ENCODE data around the gene ACSS1.

Gene ACSS1

GRCh38 chr20:24961384-24962181 is 96.4 kb downstream of the ACSS1 start:
- FAIRE-seq (no peak), DNase-seq (ENCODE audit: insufficient read length, low spot score) (no peak)

GRCh38 chr20:24960861-24961260 is 97.1 kb downstream of the ACSS1 start:
- no peak for DNase-seq (ENCODE audit: insufficient read length, low spot score)
- FAIRE-seq = no peak

- FAIRE-seq = no peak
- no peak for DNase-seq (ENCODE audit: insufficient read length, low spot score)
Observed at GRCh38 chr20:24960302-24960801, 97.6 kb downstream of the ACSS1 start.

- no peak for DNase-seq (ENCODE audit: insufficient read length, low spot score)
- FAIRE-seq = no peak
Observed at GRCh38 chr20:24959591-24960301, 98.2 kb downstream of the ACSS1 start.

GRCh38 chr20:24958506-24959385 is 99.2 kb downstream of the ACSS1 start:
- FAIRE-seq = no peak

GRCh38 chr20:24957326-24958016 is 100.5 kb downstream of the ACSS1 start:
- no peak for DNase-seq (ENCODE audit: insufficient read length, low spot score)
- no peak for FAIRE-seq

More at GRCh38 chr20:24958506-24959385, 99.2 kb downstream of the ACSS1 start:
- DNase-seq (ENCODE audit: insufficient read length, low spot score) = no peak
